ENCODE results near the gene NHS.
"Not testable (repeated sequence)": the region's sequence is repeated elsewhere in the genome, so short reads cannot be mapped to it uniquely, and the experiment has no call there.

The NHS gene

DNA sequence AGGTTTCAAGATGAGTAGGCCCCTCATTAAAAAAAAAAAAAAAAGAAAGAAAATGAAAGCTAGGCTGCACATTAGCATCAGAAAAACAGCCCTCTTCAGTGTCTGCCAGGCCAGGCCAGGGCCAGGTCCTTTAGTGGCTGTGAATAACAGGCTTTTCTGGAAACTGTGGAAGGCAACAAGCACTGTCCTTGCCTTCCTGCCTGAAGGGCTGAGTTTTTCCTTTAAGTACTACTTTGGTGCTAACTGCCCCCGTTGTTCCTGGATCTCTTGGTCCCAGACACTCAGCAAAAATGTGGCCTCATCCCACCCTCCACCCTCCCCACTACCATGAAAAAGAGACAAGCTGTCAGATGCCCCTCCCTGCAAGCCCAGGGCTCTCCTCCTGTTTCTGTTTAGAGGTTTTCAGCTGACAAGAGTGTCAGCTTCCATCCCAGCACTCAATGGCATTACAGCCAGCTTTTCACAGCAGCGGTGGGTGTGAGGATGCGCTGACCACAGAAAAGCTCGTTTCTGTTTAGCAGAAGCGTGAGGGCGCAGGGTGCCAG, 174.2 kb downstream of the NHS start:
- DNase-seq (ENCODE audit: low read depth in 2 of 2): no peak

DNA sequence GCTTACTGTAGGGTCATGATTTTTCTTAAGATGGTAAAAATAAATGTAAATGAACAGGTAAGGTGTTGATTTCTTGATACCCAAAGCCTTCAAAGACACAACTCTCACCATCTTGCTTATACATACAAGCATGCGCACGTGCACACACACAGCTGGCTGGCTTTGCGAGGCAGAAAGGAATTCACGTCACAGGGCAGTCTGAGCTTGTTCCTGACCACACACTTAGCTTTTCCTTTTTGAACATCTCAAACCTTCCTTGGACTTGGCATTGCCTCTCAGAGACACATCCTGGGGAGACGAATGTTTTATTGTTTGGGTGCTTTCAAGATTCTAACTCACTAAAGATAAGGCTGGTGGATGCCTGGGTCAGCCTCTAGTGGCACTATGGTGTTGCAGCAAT, 175.0 kb downstream of the NHS start:
- no peak for DNase-seq (ENCODE audit: low read depth in 2 of 2)

DNA sequence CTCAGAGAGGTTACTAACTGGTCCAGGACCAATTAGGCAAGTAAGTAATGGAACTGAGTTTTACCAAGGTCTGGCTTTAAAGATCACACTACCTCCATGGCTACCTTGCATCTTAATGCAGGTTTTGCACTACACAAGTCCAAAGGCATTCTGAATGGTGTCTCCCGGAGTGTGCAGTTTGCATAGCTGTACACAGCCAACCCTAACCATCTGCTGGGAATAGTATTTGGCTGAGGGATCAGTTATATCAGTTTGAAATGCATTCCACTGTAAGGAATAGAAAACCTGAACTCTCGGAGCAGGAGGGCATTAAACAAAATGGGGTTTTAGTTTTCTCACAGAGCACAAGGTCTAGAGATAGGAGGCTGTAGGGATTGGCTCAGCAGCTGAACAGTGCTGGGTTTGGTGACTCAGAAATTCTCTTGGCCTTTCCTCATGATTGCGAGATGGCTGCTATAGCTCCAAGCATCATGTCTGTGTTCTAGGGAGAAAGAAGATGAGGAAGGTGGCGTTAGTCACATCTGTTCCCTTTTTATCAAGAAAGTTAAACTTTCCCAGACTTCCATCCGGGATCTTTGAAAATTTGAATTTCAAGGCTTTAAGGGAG, 177.1 kb downstream of the NHS start:
- no peak for DNase-seq (ENCODE audit: low read depth in 2 of 2)

DNA sequence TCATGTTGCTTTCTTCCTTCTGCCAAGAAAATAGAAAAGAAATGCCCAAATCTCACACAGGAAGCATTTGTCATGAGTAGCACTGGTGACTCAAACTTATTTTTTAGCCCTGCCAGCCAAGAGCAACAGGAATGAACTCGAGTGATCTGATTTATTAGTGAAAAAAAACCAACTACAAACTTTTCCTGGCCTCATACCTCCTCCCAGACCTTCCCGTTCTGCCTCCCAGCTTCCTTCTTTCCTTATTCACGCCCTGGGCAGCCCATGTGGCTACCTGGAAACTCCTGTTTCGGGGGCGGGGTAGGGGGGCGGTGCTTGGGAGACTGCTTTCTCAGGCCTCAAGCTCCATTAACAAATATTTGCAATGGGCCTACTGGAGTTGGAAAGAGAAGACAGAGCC, 178.5 kb downstream of the NHS start:
- DNase-seq (ENCODE audit: low read depth in 2 of 2): no peak

DNA sequence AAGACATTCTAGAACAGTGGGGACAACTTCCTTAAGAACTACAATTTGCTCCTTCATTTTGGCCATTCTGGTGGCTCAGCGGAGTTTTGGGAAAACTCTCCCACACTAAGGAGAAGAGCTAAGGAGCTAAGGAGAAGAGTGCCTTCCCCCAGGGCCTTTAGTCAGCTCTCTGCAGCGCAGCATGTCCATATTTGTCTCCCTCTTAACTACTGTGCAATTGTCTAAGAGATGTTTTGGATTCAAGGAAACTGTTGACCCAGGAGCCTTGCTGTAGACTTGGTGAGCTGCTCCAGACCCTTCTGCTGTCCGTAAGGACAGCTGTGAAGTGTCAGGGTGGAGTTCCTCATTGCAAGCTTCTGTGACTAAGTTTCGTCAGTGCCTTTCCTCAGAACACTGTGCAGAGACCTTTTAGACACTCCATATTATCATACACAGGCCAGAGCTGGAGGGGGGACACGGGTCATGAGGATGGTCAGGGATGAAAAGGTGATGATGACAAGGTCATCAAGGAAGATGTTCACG, 179.0 kb downstream of the NHS start:
- DNase-seq (ENCODE audit: low read depth in 2 of 2): no peak

DNA sequence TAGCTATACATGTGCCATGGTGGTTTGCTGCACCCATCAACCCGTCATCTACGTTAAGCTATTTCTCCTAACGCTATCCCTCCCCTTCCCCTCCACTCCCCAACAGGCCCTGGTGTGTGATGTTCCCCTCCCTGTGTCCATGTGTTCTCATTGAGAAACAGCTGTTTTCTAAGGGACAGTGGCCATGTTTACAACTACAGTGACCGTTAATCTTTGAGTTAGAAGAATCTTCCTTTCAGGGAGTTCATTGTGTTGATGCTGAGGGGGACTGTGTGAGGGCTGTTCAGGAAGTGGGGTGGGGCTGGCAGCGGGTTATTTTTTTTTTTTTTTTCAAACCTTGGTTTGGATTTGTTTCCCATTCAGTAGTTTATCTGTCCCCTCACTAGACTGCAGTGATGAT, 179.9 kb downstream of the NHS start:
- no peak for DNase-seq (ENCODE audit: low read depth in 2 of 2)

DNA sequence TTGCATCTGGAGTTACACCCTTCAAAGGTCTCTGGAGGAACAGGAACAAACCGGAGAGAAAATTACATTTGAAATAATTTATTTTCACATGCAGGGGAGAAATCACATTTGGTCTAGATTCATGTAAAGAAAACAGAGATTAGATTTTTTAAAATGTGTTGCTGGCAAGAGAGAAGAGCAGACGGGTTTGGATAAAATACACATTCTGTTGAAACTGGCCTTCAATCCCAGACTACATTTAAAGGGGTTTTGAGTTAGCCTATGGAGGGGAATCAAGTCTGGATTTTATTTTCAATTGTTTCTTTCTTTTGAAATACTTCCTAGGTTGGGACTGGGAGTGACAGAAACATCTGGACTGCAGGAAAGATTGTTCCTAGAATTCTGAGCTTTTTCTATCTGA, 180.8 kb downstream of the NHS start:
- no peak for DNase-seq (ENCODE audit: low read depth in 2 of 2)

DNA sequence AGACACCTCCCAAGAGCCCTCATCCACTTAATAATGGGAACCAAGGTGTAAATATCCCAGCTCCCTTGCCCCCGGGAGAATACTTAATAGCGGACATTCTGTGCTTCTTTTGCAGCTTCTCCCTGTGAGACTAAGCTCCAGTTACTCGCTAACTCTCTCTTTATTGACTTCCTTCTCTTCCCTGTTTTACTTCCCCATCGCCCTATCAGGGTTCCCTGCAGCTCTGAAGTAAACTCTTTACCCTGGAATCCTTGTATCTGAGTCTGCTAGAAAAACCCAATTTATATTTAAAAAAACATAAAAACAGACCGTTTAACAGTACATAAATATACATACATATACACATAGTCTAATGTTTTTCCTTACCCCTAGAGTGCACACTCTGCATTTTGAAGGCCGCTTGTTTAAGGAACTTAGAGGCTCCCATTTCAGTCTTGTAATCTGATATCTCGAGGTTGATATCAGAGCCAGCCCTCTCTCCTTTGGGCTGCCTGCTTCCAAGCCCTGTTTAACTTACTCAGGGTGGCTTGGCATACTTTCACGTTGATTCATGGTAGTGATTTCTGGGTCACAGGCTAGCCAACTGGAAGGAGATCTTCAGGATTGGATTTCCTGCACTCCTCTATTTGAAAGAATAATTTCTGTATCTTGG, 184.9 kb downstream of the NHS start:
- no peak for DNase-seq (ENCODE audit: low read depth in 2 of 2)

DNA sequence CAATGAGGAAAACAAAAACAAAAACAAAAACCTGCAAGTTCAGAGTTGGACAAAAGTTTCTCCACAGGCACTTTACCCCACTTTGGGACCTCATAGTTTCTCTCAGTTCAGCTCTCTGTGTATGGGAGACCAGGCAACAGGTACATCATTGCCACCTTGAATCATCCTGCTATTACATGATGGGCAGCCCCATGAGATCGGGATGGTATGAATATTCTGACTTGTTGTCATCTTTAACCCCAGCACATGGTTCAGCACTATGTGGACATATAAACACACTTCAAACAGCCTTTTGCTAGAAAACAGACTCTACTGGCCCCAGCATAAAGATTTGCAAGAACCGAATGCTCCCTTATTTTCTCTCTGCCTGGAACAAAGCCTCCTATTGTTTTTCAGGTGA, 185.4 kb downstream of the NHS start:
- no peak for DNase-seq (ENCODE audit: low read depth in 2 of 2)

DNA sequence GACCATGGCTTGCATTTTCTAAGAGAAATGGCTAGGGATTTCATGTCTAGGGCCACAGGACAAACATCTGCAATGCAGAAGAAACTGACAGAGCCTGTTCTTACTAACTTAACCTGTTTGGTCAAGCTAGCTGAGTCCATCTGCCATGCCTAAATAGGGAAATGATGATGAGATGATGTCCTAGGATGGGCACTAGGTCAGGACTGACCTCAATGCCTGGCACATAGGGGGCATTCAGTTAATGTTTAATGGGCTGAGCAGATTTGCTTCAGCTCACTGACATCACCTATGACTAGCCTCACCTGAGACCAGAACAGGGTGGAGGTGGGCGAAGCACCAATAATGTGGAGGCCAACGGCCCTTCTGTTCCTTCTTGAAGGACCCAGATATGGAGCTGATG, 188.1 kb downstream of the NHS start:
- no peak for DNase-seq (ENCODE audit: low read depth in 2 of 2)

DNA sequence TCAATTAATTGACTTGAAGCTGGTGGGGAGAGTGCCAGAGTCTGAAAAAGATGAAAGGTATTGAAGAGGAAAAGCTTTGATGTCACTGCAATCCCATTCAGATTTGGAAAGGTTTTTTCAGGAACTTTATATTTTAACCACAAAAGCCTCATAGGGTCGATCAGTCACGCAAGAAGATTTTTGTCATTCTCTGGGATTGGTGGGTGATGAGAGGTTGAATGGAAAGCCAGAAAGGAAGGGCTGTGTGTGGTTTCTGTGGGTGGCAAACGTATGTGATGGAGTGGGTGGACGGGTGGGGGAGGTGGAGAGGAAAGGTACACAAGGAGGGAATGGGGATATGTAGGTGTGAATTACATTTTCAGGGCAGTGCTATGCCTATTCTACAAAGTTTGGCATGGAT, 188.5 kb downstream of the NHS start:
- DNase-seq (ENCODE audit: low read depth in 2 of 2): no peak

DNA sequence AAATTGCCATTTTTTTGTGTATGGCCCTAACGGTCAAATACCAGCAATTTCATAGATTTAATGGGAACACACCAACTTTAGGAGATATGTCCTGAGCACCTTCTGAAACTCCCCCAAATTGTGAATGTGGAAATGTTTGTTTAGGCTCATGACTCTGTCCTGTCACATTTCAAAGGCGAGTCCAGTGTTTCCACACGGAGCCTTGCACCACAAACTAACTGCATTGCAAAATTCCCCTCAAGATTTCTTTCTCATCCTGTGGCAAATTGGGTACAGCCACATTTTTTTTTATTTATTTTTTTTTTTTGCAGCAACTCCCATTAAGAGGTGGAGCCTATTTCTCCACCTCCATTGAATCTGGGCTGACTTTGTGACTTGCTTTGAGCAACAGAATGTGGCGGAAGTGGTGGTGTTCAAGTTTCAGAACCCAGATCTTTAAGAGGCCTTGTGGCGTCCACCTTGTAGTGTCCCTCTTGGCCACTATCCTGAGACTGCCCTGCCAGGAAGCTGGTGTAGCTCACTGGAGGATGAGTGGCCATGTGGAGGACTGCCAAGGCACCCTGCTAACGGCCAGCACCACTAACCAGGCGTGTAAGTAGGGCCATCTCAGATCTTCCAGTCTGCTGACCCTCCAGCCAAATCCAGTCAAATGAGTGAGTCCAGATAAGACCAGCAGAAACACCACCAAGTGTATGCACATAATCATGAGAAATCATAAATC, 189.8 kb downstream of the NHS start:
- DNase-seq (ENCODE audit: low read depth in 2 of 2): no peak

DNA sequence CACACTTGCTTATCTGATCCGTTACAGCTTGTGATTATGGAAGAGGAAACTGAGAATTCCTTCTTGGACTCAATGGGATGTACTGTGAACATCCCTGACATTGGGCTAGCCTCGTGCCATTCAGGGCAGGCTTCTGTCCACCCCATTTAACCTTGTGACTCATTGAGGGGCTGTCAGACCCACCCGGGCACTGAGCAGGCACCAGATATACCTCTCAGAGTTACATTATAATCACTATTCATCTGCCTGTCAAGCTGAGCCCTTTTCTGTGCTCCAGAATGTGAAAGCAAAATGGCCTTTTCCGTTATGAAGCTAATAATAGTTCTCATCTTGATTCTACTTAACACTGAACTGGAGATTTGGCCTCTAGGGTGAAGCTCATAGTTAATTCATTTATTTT, 191.7 kb downstream of the NHS start:
- no peak for DNase-seq (ENCODE audit: low read depth in 2 of 2)

DNA sequence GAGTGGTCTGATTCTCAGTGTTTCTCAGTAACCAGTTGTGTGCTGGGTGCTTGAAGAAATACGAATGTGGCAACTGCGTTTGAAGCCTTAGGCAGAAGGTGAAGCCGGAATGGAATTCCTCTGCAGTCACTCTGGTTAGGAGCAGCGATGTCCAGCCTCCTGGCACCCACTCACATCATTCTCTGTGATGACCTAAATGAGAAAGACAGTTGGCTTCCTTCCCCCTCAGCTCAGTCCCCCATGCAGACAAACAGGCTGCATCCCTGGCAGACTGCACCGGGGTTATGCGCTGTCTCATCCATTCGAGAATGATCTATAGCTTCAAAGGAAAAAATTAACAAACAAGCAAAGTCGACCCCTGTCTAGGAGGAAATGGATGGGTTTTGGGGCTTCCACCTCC, 192.2 kb downstream of the NHS start:
- no peak for DNase-seq (ENCODE audit: low read depth in 2 of 2)

DNA sequence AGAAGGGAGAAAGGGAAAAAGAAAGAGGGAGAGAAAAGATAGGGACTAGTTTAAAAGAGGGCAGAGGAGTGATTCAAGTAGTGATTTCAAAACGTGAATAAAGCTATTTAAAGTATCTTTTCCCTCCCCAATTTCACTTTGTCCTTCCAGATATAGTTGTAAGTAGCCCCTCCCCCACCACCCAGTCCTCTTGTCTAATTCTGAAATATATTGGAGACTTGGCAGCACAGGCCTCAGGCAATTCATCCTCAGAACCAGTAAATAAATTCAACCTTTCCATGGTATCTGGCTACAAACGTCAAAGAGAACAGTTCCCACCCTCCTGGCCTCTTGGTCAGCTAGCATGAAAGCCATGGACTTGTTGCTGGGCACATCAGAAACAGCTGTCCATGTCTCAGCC, 192.8 kb downstream of the NHS start:
- no peak for DNase-seq (ENCODE audit: low read depth in 2 of 2)

DNA sequence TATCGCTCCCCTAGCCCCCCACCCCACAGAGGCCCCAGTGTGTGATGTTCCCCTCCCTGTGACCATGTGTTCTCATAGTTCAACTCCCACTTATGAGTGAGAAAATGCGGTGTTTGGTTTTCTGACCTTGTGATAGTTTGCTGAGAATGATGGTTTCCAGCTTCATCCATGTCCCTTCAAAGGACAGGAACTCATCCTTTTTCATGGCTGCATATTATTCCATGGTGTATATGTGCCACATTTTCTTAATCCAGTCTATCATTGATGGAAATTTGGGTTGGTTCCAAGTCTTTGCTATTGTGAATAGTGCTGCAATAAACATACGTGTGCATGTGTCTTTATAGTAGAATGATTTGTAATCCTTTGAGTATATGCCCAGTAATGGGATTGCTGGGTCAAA, 193.8 kb downstream of the NHS start:
- not testable (repeated sequence) for DNase-seq (ENCODE audit: low read depth in 2 of 2)

DNA sequence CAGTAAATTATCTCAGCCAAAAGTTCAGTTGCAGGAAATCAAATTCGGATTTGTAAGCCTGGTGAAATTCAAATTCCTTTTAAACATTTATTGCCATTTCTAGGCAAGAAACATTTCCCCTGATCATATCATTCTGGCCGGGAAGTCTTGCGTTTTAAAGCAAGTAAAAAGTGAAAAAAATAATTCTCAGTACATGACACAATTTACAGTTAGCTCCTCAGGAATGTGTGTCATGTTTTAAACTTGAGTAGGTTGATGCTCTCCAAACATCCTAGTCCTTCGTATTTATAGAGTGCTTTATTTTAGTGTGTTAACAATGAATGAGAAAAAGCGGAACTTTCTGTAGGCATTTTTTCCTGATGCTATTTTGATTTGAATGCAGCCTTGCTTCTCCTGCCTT, 204.0 kb downstream of the NHS start:
- no peak for DNase-seq (ENCODE audit: low read depth in 2 of 2)

DNA sequence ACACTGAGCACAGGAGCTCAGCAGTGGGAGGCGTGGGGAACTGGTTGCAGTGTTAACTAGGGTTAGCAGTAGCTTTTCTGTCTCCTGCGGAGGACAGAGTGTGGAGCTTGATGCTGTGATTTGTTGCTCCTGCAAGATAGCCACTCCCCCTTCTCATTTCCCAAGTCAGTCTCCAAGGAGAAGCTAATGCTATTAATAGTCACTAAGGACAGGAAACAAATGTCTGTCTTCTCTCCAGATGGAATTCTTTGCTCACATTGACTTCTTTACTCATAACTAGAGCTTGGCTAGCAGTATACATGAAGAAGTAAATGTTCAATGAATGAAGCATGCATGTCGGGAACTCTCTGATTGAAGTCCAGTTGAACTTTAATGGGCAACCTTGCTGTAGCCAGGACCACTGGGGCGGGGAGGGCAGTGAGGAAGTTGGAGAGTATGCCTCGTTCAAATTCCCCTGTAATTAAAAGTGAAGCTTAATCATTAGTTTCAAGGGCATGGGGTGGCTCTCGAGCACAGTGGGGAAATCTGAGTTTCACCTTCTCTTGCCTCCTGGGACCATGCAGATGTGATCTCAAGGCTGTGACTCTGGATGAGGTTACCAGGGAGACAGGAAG, 205.6 kb downstream of the NHS start:
- DNase-seq (ENCODE audit: low read depth in 2 of 2): no peak

DNA sequence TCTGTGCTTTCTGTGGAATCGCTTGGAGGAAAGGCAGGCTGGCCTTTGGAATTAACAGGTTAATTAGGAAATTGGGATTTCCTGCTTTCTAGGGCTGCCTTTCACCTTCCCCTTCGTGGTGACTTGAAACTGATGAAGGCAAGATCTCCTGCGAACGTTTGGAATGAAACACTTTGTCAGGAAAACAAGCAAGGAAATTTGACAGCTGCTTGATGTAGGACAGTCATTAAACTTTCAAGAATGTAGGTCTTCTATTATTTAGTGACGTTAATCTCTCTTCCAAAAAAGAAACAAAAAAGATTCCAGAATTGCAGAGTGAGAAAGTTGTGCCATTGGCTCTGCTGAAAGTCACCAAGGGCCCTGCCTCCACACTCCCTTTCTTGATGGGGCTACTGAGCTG, 206.6 kb downstream of the NHS start:
- no peak for DNase-seq (ENCODE audit: low read depth in 2 of 2)

DNA sequence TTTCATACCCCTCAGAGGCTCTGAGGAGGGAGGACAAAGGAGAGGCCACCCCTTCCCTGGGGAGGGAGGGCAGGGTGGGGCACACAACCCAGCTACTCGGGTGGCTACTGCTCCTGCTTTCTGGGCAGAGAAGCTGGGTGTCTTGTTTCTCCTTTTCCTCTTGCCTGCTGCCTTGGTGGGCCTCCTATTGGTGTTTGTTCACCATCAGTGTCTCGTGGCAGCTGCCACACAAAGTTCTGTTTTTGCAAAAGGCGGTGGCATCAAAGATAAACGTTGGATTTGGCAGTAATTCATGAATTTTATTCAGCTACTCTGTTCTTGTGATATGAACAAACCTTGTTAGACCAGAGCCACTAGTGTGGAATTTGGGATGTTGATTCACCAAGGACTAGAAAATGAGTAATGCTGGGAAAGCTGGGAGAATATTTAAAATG, 209.3 kb downstream of the NHS start:
- DNase-seq (ENCODE audit: low read depth in 2 of 2): no peak

DNA sequence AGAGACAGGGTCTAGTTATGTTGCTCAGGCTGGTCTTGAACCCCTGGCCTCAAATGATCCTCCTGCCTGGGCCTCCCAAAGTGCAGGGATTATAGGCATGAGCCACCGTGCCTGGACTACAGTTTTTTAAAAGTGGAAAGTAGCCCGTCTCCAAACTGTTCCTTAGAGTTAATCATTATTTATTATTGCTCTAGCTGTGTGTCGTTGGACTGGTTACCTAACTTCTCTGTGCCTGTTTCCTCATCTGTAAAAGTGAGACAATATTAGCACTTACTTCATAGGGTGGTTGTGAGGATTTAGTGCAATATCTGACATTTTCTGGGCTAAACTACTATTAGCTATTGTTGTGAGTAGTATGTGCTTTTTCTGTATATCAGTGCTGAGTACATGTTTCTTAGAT, 210.0 kb downstream of the NHS start:
- no peak for DNase-seq (ENCODE audit: low read depth in 2 of 2)

DNA sequence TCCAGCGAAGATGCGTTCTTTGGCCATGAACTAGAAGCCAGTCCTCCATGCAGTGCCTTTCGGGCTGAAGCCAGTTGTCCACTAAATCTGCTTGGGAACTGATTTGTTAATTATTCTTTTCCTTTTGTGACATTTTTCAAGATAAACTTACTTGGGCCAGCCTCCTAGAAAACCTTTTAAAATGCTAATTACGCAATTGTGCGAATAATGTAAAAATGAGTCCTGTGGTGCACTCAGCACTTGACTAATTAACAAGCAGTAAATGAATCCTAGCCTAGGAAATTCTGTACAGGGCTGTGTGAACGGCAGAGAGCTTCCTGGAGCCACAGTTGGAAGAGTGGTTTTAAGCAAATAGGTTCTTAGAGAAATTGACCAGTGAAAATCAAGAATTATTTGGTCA, 212.4 kb downstream of the NHS start:
- no peak for DNase-seq (ENCODE audit: low read depth in 2 of 2)
